WERI-Rb-1 (cell line): ENCODE results near the gene ADCY10.

ENCODE experiments used
- DNase-seq: peaks from one replicate; pipeline ENCODE4 v3.0.0-alpha.2; 2020
- H3K27ac ChIP-seq: fragments of 250-450 bp; sonication (Bioruptor Pico); 2 replicates; pipeline ENCODE4 v1.5.1; 2020; ENCODE audit warnings: mild to moderate bottlenecking, moderate library complexity
- H3K27me3 ChIP-seq: fragments of 250-450 bp; sonication (Bioruptor Pico); 2 replicates; pipeline ENCODE4 v1.5.1; 2021; ENCODE audit warnings: mild to moderate bottlenecking, low read depth, moderate library complexity; ENCODE audit not compliant: insufficient read depth, severe bottlenecking
- H3K36me3 ChIP-seq: fragments of 250-450 bp; sonication (Bioruptor Pico); 2 replicates; pipeline ENCODE4 v1.5.1; 2020; ENCODE audit warnings: mild to moderate bottlenecking, moderate library complexity
- H3K4me3 ChIP-seq: 2 replicates; pipeline ENCODE4 v1.5.1; 2011; ENCODE audit warnings: low read depth, mild to moderate bottlenecking, control low read depth, low read length
- H3K9me3 ChIP-seq: fragments of 250-450 bp; sonication (Bioruptor Pico); 2 replicates; pipeline ENCODE4 v1.5.1; 2021; ENCODE audit warnings: mild to moderate bottlenecking, moderate library complexity; ENCODE audit not compliant: severe bottlenecking
- TF ChIP-seq, protein P1 (sequence below): IDR thresholded peaks from 2 replicates; pipeline ENCODE4 v1.5.1; 2011; ENCODE audit warnings: low read depth, mild to moderate bottlenecking, control low read depth, inconsistent platforms, low read length

ADCY10 gene

DNA sequence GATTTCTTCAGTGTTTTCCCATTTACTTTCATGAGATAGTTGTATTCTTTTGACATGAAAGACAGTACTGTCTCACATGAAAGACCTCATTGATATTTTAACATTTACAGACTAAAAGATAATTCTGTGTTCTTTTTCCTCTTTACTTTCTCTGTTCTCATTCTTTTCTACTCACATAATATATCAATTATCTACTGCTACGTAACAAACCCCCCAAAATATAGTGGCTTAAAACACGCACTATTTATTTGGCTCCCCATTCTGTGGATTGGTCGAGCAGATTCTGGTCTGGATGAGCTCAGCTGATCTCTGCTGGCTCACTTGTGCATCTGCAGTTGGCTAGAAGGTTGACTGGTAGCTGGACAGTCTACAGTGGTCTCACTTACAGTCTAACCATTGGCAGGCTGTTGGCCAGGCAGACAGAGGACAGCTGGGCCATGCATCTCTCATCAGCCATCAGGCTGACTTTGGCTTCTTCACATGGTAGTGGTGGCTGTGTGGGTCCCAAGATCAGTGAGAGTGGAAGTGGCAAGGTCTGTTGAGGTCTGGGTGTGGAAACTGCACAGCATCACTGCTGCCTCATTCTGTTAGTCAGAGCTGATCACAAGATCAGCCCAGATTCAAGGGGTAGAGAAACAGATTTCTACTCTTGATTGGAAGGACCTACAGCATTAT, 128.9 kb downstream of the ADCY10 start:
- Histone ChIP-seq H3K4me3 (no peak overlapping the region), H3K9me3 (no peaks in the 10 kb centered on the region), H3K27ac (no peak overlapping the region), H3K27me3 (no peaks in the 10 kb centered on the region), H3K36me3 (no peaks in the 10 kb centered on the region)
- DNase-seq = no peak
- TF ChIP-seq, protein P1, sequence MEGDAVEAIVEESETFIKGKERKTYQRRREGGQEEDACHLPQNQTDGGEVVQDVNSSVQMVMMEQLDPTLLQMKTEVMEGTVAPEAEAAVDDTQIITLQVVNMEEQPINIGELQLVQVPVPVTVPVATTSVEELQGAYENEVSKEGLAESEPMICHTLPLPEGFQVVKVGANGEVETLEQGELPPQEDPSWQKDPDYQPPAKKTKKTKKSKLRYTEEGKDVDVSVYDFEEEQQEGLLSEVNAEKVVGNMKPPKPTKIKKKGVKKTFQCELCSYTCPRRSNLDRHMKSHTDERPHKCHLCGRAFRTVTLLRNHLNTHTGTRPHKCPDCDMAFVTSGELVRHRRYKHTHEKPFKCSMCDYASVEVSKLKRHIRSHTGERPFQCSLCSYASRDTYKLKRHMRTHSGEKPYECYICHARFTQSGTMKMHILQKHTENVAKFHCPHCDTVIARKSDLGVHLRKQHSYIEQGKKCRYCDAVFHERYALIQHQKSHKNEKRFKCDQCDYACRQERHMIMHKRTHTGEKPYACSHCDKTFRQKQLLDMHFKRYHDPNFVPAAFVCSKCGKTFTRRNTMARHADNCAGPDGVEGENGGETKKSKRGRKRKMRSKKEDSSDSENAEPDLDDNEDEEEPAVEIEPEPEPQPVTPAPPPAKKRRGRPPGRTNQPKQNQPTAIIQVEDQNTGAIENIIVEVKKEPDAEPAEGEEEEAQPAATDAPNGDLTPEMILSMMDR = no peak

DNA sequence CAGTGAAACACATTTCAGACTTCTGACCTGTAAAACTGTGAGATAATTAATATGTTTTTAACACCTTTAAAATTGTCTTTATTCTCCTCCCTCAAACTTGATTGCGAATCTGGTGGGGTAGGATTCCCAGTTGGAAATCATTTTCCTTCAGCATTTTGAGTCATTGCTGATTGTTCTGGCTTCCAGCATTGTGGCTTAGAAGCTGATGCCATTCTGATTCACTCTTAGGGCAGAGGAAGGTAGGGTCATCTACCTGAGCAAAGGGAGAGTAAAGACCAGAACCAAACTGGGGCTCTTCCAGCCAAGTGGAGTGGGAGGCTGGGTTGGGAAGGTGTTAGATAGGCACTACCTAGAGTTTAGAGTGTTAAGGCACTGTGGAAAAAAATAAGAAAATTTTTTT, 131.0 kb downstream of the ADCY10 start:
- Histone ChIP-seq H3K9me3 (no peaks in the 10 kb centered on the region), H3K27me3 (no peaks in the 10 kb centered on the region), H3K36me3 (no peaks in the 10 kb centered on the region), H3K4me3 (no peak overlapping the region), H3K27ac (no peak overlapping the region)
- no peak for DNase-seq
- TF ChIP-seq, protein P1 = no peak

DNA sequence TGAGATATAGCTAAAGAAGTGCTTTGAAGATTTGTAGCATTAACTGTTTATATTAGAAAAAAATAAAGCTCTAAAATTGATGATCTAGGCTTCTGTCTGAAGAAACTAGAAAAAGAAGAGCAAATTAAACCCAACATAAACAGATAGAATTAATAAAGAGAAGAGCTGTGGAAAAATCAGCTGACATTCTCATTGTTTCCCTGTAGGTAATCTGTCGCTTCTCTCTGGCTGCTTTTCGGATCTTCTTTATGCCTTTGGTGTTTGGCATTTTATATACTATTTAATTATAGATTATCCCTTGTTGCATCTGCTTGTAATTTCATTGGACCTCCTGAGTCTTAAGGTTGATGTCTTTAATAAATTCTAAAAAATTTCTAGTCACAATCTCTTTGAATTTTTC, 132.4 kb downstream of the ADCY10 start:
- no peaks in the 10 kb centered on the region for H3K9me3 ChIP-seq
- H3K27ac ChIP-seq = no peak overlapping the region
- no peaks in the 10 kb centered on the region for H3K27me3 ChIP-seq
- DNase-seq = no peak
- no peak overlapping the region for H3K4me3 ChIP-seq
- TF ChIP-seq, protein P1 = no peak
- no peaks in the 10 kb centered on the region for H3K36me3 ChIP-seq

DNA sequence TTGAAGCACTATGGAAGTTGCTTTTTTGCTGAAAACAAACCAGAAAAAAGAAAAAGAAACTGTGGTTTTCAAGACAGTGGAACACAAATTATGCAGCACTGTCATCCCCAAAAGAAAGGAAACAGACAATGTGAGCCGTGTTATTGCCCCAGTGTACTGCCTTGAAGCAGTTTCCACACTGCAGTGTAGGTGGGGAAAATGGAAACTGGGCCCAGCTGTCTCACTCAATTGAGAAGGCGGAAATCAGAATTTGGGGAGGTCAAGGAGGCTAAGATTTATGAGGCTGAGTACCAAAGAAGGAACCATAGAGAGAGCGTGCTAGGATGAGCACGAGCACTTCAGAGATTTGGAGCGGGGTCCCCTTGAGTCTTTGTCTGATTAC, 136.7 kb downstream of the ADCY10 start:
- H3K27me3 ChIP-seq = no peaks in the 10 kb centered on the region
- H3K27ac ChIP-seq = no peak overlapping the region
- no peak overlapping the region for H3K4me3 ChIP-seq
- H3K36me3 ChIP-seq = no peaks in the 10 kb centered on the region
- no peak for DNase-seq
- TF ChIP-seq, protein P1 = no peak
- H3K9me3 ChIP-seq = no peaks in the 10 kb centered on the region

DNA sequence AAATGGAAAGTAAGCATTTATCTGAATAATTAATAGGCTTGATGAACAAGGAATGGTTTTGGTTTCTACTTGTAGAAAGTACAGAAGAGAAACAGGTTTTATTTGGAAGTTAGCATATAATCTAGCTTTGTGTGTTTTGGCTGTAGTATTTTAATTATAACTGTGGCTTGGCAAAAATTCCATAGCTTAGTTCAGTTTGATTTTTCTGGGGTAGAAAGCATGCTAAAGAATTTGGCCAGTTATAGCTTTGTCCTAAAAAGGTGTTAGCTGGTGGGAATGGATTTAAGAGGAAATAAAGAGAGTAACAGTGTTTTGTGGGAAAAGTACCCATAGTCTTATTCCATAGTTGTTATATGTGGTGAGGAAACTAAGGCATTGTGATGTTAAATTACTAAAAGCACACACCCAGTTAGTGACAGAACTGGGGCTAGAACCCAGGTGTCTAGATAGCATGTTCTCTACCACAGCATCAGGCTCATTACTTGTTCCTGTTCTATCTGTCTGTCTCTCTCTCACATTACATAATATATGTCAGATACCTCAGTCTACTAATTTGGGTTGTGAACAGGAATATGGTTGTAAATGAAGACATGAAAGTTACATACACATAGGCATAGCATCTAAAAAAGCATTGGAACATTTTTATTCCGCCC, 137.2 kb downstream of the ADCY10 start:
- H3K36me3 ChIP-seq = no peaks in the 10 kb centered on the region
- no peak overlapping the region for H3K27ac ChIP-seq
- no peak overlapping the region for H3K4me3 ChIP-seq
- TF ChIP-seq, protein P1 = no peak
- H3K9me3 ChIP-seq = no peaks in the 10 kb centered on the region
- DNase-seq = no peak
- H3K27me3 ChIP-seq = no peaks in the 10 kb centered on the region
